ENCODE results near the gene ZBTB11. TPM values are rescaled to one million over a fixed set of nuclear protein-coding genes. Genes with fewer than 3 reads are reported as not detected.

Gene ZBTB11
- total RNA-seq, 1 experiment from 2014 or later = 14.8 TPM

DNA sequence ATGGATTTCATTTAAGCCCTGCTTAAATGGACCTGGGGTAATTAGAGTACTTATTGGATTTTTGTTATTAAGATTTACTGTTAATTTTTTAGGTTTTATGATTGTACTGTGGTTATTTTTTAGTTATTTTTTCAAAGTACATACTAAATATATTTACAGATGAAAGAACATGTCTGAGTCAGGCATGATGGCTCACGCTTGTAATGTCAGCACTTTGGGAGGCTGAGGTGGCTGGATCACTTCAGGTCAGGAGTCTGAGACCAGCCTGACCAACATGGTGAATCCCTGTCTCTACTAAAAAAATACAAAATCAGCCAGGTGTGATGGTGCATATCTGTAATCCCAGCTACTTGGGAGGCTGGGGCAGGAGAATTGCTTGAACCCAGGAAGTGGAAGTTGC is 25.8 kb upstream of the ZBTB11 start:
- TF ChIP-seq, protein P1, sequence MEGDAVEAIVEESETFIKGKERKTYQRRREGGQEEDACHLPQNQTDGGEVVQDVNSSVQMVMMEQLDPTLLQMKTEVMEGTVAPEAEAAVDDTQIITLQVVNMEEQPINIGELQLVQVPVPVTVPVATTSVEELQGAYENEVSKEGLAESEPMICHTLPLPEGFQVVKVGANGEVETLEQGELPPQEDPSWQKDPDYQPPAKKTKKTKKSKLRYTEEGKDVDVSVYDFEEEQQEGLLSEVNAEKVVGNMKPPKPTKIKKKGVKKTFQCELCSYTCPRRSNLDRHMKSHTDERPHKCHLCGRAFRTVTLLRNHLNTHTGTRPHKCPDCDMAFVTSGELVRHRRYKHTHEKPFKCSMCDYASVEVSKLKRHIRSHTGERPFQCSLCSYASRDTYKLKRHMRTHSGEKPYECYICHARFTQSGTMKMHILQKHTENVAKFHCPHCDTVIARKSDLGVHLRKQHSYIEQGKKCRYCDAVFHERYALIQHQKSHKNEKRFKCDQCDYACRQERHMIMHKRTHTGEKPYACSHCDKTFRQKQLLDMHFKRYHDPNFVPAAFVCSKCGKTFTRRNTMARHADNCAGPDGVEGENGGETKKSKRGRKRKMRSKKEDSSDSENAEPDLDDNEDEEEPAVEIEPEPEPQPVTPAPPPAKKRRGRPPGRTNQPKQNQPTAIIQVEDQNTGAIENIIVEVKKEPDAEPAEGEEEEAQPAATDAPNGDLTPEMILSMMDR (conservative IDR thresholded peaks at IDR 0.05) = no peak
- Histone ChIP-seq H3K23ac (ENCODE audit: insufficient read length, low read depth, low read length) (no peak overlapping the region), H2BK20ac (ENCODE audit: low read depth, low read length, poor library complexity, severe bottlenecking) (no peak overlapping the region), H3K79me2 (ENCODE audit: insufficient read depth, low read length) (no peaks in the 10 kb centered on the region), H3K18ac (ENCODE audit: insufficient read length, low read depth, low read length) (no peak overlapping the region), H3K27ac (ENCODE audit: insufficient read length, low read depth, low read length) (no peak overlapping the region), H3K9me3 (ENCODE audit: control insufficient read depth, low read depth, low read length) (no peaks in the 10 kb centered on the region), H3K27me3 (ENCODE audit: insufficient read depth, low read length) (no peaks in the 10 kb centered on the region), H3K14ac (ENCODE audit: insufficient read depth, low read length) (no peak overlapping the region), H3K23me2 (ENCODE audit: insufficient read length, low read depth, low read length, poor library complexity, severe bottlenecking) (no peaks in the 10 kb centered on the region), H3K4ac (ENCODE audit: low read depth, low read length) (no peak overlapping the region), H2BK15ac (ENCODE audit: low read depth, low read length) (no peak overlapping the region), H3K79me1 (ENCODE audit: insufficient read depth, low read depth, low read length, poor library complexity, severe bottlenecking) (no peaks in the 10 kb centered on the region), H4K8ac (replicated peaks; ENCODE audit: insufficient read length, low read depth, low read length) (no peak overlapping the region), H4K91ac (ENCODE audit: insufficient read length, low read depth, low read length) (no peak overlapping the region), H2AK5ac (ENCODE audit: insufficient read length, low read length) (no peak overlapping the region), H2BK120ac (ENCODE audit: low read depth, low read length, poor library complexity, severe bottlenecking) (no peak overlapping the region), H2BK12ac (ENCODE audit: insufficient read length, low read depth, low read length) (no peak overlapping the region), H2BK5ac (ENCODE audit: insufficient read length, low read length) (no peak overlapping the region), H4K5ac (ENCODE audit: insufficient read length, low read depth, low read length) (no peak overlapping the region), H2AFZ (ENCODE audit: low read length) (no peak overlapping the region), H3T11ph (ENCODE audit: low read length) (no peak overlapping the region), H4K20me1 (ENCODE audit: control insufficient read depth, insufficient read depth, insufficient read length) (no peaks in the 10 kb centered on the region), H3K4me2 (ENCODE audit: insufficient read depth, insufficient read length, low read length) (no peak overlapping the region), H3K9ac (ENCODE audit: extremely low read depth, insufficient read length, low read length) (no peak overlapping the region), H3K4me1 (ENCODE audit: insufficient read depth, low read length) (no peaks in the 10 kb centered on the region), H3K56ac (ENCODE audit: insufficient read length, low read depth, low read length) (no peak overlapping the region)
- Mint-ChIP-seq H3K4me1 (peaks cover 30 to 34% of the 10 kb centered on the region in 2 experiments), H3K4me3 (no peak overlapping the region), H3K27me3 (ENCODE audit: low read depth) (no peaks in the 10 kb centered on the region), H3K9me3 (no peaks in the 10 kb centered on the region; a peak in 2 of 5 replicates), H3K36me3 (ENCODE audit: insufficient read depth in 1 of 3, low read depth in 3 of 3) (peaks cover 0 to 13% (median 0%) of the 10 kb centered on the region in 3 experiments; a peak in 2 of 7 replicates), H3K27ac (no peak overlapping the region)
- no peak for DNase-seq
- WGBS (ENCODE audit: extremely low coverage, insufficient read length, low lambda C conversion rate) = no CpG with 5 or more reads among the region's 1 CpG

All from H9 (cell line).